Jurkat, Clone E6-1 (cell line): Measurements from ENCODE around the gene CREBBP.

Experiments used
- DNase-seq: peaks from one replicate; pipeline ENCODE4 v3.0.0-alpha.2; 2011; ENCODE audit warnings: low read depth, low spot score
- H3K4me3 ChIP-seq: 2 replicates; pipeline ENCODE4 v1.5.1; 2011; ENCODE audit warnings: mild to moderate bottlenecking, low read length, control low read depth, moderate library complexity

CREBBP gene

GRCh38 chr16:3782566-3782965 is 97.9 kb downstream of the CREBBP start:
- H3K4me3 ChIP-seq: no peak overlapping the region
- DNase-seq: no peak

- H3K4me3 ChIP-seq: no peak overlapping the region
- no peak for DNase-seq
Measured at GRCh38 chr16:3781421-3781820, 99.1 kb downstream of the CREBBP start.

DNA sequence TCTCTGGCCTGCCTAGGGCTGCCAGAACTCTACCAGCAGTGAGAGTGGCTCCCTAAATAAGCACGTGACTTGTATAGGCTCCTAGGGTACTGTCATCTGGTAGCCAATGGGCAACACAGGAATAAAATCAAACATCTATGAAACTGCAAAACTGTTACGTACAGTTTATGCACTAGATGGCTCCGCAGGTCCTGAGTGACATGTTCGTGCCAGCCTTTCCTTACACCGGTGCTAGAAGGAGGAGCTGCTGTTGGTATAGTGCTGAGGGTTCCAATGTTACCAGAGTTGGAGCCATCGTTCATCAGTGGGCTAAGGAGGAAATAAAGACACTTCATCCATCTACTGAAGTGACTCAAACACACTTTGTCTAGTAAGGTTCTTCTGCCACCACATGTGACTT is 99.9 kb downstream of the CREBBP start:
- H3K4me3 ChIP-seq: no peak overlapping the region
- peak; percentile 42 for DNase-seq

DNA sequence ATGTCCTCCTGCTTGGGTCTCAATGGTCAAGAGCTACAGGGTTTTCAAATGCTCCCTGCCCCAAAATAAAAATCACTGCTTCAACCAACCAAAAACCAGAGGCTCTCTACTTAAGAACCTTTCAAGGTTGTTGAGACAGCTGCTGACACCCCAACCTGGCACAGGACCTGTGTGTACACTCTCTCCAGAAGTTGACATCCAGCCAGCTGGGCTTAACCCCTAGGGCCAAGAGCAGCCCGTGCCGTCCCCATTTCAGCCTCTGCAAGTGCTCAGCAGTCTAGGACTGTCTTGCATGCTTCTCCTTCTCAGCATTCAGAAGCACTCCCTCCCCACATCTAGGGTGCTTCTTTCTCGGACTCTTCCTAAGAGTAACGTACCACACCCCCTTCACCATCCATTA is 104.2 kb downstream of the CREBBP start:
- DNase-seq: no peak
- no peak overlapping the region for H3K4me3 ChIP-seq

GRCh38 chr16:3774819-3775218 is 105.7 kb downstream of the CREBBP start:
- H3K4me3 ChIP-seq: no peak overlapping the region
- DNase-seq: no peak

GRCh38 chr16:3774156-3774767 is 106.3 kb downstream of the CREBBP start:
- no peak overlapping the region for H3K4me3 ChIP-seq
- no peak for DNase-seq

- no peak for DNase-seq
- H3K4me3 ChIP-seq: no peak overlapping the region
Measured at GRCh38 chr16:3773663-3774062, 106.8 kb downstream of the CREBBP start.

DNA sequence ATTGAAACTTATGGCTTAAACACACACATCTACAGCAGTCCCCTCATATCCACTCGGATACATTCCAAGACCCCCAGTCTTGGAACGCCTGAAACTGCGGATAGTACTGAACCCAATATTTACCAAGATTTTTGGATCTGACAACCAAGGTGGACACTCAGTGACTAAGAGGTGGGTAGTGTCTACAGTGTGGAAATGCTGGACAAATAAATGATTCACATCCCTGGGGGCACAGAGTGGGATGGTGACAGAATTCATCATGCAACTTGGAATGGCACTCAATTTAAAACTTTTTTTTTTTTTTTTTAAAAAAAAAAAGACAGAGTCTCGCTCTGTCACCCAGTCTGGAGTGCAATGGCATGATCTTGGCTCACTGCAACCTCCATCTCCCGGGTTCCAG is 109.0 kb downstream of the CREBBP start:
- no peak for DNase-seq

DNA sequence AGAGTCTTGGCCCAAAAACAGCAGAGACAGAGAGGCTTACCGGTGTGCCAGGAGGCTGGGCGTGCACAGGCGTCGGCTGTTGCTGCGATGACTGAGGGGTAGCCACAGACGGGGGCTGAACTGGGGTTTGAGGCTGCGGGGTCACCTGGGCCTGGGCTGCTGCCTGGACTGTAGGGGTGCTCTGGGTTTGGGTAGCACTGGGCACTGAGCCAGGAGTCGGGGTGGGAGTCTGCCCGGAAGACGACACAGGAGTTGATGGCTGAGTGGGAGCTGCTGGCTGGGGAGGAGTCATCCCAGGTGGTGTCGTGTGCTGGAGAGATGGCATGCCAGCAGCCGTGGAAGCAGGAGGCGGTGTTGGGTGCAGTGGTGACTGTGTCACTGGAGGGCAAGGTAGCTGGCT is 110.0 kb downstream of the CREBBP start:
- no peak for DNase-seq
- H3K4me3 ChIP-seq: no peak overlapping the region

More for the DNA sequence above, 109.0 kb downstream of the CREBBP start:
- H3K4me3 ChIP-seq: no peak overlapping the region

DNA sequence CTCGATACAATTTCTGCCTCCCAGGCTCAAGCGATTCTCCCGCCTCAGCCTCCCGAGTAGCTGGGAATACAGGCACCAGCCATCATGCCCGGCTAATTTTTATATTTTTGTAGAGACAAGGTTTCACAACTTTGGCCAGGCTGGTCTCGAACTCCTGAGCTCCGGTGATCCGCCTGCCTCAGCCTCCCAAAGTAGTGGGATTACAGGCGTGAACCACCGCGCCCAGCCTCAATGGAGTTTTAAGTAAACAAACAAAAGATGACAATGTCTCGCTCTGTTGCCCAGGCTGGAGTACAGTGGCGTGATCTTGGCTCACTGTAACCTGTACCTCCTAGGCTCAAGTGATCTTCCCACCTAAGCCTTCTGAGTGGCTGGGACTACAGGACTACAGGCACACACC is 110.6 kb downstream of the CREBBP start:
- no peak for DNase-seq
- H3K4me3 ChIP-seq: no peak overlapping the region

GRCh38 chr16:3769013-3769412 is 111.5 kb downstream of the CREBBP start:
- DNase-seq: no peak
- H3K4me3 ChIP-seq: no peak overlapping the region

DNA sequence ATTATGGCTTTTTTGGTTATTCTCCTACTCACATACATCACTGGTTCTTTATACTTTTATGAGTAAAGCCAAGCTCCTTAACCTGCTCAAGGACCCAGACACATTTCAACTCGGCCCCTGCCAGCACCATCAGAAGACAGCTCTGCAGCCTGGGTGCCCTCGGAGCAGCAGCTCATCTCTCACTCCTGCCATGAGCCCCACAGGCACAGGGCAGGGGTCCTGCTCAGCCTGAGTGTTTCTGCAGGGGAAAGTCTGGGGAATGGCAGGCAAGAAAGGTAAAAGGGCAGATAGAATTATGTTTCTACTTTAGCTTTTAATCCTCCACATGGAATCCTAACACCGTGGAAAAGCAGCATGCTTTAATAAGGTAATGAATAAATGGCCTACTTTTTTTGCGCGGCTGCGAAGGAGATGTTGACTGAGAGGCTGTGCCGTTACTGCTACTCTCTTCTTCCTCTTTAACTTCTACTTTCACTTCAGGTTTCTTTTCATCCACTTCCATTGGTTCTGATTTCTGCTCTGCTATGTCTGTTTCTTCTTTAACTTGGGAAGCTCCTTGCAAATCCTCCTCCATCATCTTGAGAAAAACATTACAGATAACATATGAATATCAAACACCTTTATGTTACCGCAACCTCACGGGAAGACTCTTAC is 113.1 kb downstream of the CREBBP start:
- H3K4me3 ChIP-seq: no peak overlapping the region
- DNase-seq: no peak

DNA sequence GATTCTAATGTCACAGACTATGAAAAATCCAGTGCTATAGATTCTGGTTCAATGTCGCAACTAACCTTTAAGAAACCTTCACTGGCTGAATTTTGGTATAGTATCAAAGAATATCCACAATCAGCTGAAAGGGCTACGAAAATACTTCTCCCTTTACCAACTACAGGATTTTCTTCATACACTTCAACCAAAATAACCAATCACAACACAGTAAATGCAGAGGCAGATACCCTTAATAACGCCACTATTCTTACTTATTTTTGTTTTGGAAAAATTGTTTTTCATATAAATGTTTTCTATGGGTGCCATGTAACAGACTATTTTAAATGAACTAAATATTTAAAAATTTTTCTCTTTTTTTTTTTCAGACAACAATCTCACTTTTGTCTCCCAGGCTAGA is 114.3 kb downstream of the CREBBP start:
- DNase-seq: no peak
- H3K4me3 ChIP-seq: no peak overlapping the region

GRCh38 chr16:3764409-3764808 is 116.1 kb downstream of the CREBBP start:
- H3K4me3 ChIP-seq: no peak overlapping the region
- no peak for DNase-seq

DNA sequence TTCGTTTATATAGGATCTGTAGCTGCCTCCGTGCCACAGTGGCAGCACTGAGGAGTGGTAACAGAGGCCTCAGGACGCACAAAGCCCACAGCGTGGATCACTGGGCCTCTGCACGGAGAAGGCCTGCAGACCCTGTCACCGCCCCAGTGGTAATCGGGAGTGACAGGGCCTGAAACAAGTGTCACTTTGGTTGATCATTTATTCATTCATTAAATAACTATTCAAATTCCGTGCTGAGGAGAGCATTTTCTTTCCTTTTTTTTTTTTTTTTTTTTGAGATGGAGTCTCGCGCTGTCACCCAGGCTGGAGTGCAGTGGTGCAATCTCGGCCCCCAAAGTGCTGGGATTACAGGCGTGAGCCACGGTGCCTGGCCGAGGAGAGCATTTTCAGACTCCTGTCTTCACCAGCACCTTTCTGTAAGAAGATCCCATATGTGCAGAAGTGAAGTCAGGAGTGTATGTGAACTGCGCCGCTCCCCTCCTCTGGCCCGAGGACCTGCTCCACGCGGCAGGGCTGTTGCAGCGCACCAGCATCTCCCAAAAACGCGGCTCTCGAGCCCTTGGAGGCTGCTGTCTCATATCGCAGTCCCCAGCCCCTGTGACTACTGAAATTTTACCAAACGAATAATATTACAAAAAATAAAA is 118.3 kb downstream of the CREBBP start:
- DNase-seq: no peak
- no peak overlapping the region for H3K4me3 ChIP-seq

DNA sequence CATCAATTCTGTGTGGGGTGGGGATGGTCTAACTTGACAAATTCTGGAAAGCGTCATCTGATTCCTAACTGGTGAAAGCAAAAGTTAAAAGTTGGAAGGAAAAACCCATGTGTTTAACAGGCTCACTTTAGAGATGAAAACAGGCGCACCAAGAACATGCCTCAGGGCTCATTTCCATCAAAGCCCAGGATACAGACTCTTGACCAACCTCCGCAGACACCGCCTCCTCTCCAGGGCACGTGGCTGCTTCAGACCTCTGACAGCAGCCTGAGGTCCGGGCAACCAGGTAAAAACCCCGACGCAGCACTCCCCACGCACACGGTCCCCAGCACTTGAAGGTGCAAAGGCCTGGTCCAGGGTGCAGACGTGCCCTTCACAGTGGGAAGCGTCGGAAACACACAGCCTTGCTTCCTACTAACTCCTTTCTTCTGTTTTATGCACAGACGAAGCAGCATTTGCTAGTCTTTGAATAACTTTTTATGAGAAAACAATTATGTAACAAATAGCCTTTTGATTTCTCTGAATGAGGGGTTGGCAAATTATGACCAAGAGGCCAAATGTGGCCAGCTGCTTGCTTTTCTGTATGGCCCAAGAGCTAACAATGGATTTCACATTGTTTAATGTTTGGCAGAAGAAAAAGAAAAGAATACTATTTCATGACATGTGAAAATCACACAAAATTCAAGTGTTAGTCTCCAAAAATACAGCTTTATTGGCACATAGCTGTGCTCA is 119.0 kb downstream of the CREBBP start:
- no peak overlapping the region for H3K4me3 ChIP-seq
- DNase-seq: no peak

- no peak for DNase-seq
- H3K4me3 ChIP-seq: no peak overlapping the region
Measured at GRCh38 chr16:3760518-3760917, 120.0 kb downstream of the CREBBP start.

DNA sequence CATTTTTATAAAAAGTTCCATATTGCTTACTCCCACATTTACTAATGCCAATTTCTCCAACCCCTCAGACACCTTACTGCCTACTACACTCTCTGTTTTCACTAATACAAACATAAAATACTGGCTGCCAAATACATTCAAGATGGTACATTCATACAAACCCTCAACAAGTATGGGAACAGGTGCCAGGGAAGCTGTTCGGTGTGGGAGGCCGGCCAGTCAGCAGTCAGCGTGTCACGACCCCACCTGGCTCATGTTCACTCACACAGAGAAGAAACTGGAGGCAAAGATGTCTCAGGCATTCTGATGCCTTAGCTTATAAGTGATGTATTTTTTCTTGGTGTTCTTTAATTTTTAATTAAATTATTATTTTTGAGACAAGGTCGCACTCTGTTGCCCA is 120.8 kb downstream of the CREBBP start:
- H3K4me3 ChIP-seq: no peak overlapping the region
- DNase-seq: no peak

GRCh38 chr16:3756113-3756512 is 124.4 kb downstream of the CREBBP start:
- DNase-seq: no peak
- H3K4me3 ChIP-seq: no peak overlapping the region

- H3K4me3 ChIP-seq: no peak overlapping the region
- DNase-seq: no peak
Measured at GRCh38 chr16:3755249-3755648, 125.3 kb downstream of the CREBBP start.
